DOHH2 (cell line): ENCODE measurements around the gene STXBP5L.

Experiments
- H3F3A ChIP-seq: fragments of 200-600 bp; sonication (generic), shearing (Covaris generic); 2 replicates; pipeline ENCODE4 v1.6.0; 2016; ENCODE audit warnings: antibody characterized with exemption, mild to moderate bottlenecking; ENCODE audit not compliant: control insufficient read depth, insufficient read depth
- H3K27ac ChIP-seq: fragments of 200-600 bp; sonication (generic); 2 replicates; pipeline ENCODE4 v1.5.1; 2014; ENCODE audit warnings: low read depth, mild to moderate bottlenecking, low read length, moderate library complexity
- H3K27me3 ChIP-seq: fragments of 200-600 bp; sonication (generic); 2 replicates; pipeline ENCODE4 v1.6.1; 2014; ENCODE audit warnings: mild to moderate bottlenecking, low read length, mixed read lengths; ENCODE audit not compliant: control insufficient read depth
- H3K36me3 ChIP-seq: fragments of 200-600 bp; sonication (generic); 2 replicates; pipeline ENCODE4 v1.6.1; 2014; ENCODE audit warnings: mild to moderate bottlenecking, low read length, moderate library complexity, mixed read lengths; ENCODE audit not compliant: control insufficient read depth
- H3K4me1 ChIP-seq: fragments of 200-600 bp; sonication (generic); 2 replicates; pipeline ENCODE4 v1.6.1; 2014; ENCODE audit warnings: mild to moderate bottlenecking, low read length, mixed read lengths; ENCODE audit not compliant: control insufficient read depth
- H3K4me2 ChIP-seq: fragments of 200-600 bp; sonication (generic); 2 replicates; pipeline ENCODE4 v1.6.0; 2014; ENCODE audit warnings: mild to moderate bottlenecking, low read length, moderate library complexity
- H3K4me3 ChIP-seq: fragments of 200-600 bp; sonication (generic); 2 replicates; pipeline ENCODE4 v1.5.1; 2014; ENCODE audit warnings: mild to moderate bottlenecking, low read length, mixed read lengths
- H3K79me2 ChIP-seq: fragments of 200-600 bp; sonication (generic); 2 replicates; pipeline ENCODE4 v1.6.1; 2014; ENCODE audit warnings: mild to moderate bottlenecking, low read length, mixed read lengths; ENCODE audit not compliant: control insufficient read depth
- H3K9me2 ChIP-seq: fragments of 200-600 bp; sonication (generic); replicated peaks from 2 replicates; pipeline ENCODE4 v1.6.1; 2014; ENCODE audit warnings: mild to moderate bottlenecking, low read length, mixed read lengths; ENCODE audit not compliant: control insufficient read depth
- H3K9me3 ChIP-seq: fragments of 200-600 bp; sonication (generic); 2 replicates; pipeline ENCODE4 v1.6.1; 2014; ENCODE audit warnings: antibody characterized with exemption, low read length, mixed read lengths; ENCODE audit not compliant: control insufficient read depth, insufficient read depth
- H4K20me1 ChIP-seq: fragments of 200-600 bp; sonication (generic); 2 replicates; pipeline ENCODE4 v1.6.0; 2014; ENCODE audit warnings: low read depth, mild to moderate bottlenecking, antibody characterized with exemption, low read length, moderate library complexity; ENCODE audit not compliant: control insufficient read depth, insufficient read depth
- EZH2phosphoT487 ChIP-seq: fragments of 200-600 bp; sonication (generic); IDR thresholded peaks from 2 replicates; pipeline ENCODE4 v1.6.1; 2017; ENCODE audit warnings: borderline replicate concordance, mild to moderate bottlenecking, antibody characterized with exemption, low read length, moderate library complexity, mixed read lengths
- TF ChIP-seq, protein P1 (sequence below): fragments of 200-600 bp; sonication (generic); IDR thresholded peaks from one replicate; pipeline ENCODE4 v1.5.1; 2014; ENCODE audit warnings: antibody characterized with exemption, mild to moderate bottlenecking, low read depth, low read length; ENCODE audit not compliant: poor library complexity, severe bottlenecking

The STXBP5L gene

DNA sequence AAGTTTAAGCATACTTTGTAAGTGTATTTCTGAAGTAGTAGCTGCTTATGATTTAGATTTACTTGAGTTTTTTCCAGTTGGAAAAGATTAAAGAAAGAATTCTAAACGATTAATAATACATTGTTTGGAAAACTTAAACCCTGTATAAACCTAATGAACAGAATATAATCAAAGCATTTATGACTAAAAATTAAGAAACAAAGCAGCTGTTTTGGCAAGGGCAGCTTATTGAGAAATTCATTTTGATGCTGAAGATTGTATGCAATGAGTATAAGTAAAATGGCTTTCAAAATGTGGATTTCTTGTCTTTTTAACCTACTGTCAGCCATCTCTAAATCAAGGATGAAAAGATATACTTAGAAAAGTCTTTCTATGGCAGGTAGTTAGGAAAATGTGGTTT, 497.6 kb downstream of the STXBP5L start:
- Histone ChIP-seq H3K9me2 (no peaks in the 10 kb centered on the region), H3K4me2 (no peak overlapping the region), H3K9me3 (0 out of 2 replicates have a peak, but pooled peaks cover 3% of the 10 kb centered on the region), H3K79me2 (no peaks in the 10 kb centered on the region), H3K4me3 (no peak overlapping the region), H3K4me1 (no peaks in the 10 kb centered on the region), H4K20me1 (no peaks in the 10 kb centered on the region), H3K36me3 (no peaks in the 10 kb centered on the region), H3F3A (no peaks in the 10 kb centered on the region), H3K27ac (no peak overlapping the region), H3K27me3 (peaks cover 5% of the 10 kb centered on the region; the same call in 1 of the 2 replicates)
- no peak for TF ChIP-seq EZH2phosphoT487
- TF ChIP-seq, protein P1, sequence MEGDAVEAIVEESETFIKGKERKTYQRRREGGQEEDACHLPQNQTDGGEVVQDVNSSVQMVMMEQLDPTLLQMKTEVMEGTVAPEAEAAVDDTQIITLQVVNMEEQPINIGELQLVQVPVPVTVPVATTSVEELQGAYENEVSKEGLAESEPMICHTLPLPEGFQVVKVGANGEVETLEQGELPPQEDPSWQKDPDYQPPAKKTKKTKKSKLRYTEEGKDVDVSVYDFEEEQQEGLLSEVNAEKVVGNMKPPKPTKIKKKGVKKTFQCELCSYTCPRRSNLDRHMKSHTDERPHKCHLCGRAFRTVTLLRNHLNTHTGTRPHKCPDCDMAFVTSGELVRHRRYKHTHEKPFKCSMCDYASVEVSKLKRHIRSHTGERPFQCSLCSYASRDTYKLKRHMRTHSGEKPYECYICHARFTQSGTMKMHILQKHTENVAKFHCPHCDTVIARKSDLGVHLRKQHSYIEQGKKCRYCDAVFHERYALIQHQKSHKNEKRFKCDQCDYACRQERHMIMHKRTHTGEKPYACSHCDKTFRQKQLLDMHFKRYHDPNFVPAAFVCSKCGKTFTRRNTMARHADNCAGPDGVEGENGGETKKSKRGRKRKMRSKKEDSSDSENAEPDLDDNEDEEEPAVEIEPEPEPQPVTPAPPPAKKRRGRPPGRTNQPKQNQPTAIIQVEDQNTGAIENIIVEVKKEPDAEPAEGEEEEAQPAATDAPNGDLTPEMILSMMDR: no peak

DNA sequence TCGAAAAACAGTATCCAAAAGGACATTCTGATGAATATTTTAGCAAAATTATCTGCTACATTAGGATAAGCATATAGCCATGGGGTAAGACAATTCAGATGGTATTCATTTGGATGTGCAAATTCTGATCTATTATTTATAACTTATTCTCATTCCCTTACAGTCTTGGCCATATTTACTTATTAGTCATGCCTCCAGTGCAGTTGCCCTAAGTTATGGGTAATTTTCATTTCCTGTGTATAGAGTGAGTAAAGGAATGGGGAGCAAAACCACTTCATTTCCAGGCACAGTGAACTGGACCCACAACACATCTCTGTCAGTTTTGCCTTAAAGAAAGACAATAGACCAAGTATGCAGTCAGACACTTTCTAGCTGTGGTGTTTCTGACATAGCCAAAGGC, 503.5 kb downstream of the STXBP5L start:
- no peaks in the 10 kb centered on the region for H3K9me3 ChIP-seq
- no peaks in the 10 kb centered on the region for H3K9me2 ChIP-seq
- no peak overlapping the region for H3K4me2 ChIP-seq
- no peaks in the 10 kb centered on the region for H3K4me1 ChIP-seq
- H4K20me1 ChIP-seq: no peaks in the 10 kb centered on the region
- H3K36me3 ChIP-seq: no peaks in the 10 kb centered on the region
- no peaks in the 10 kb centered on the region for H3F3A ChIP-seq
- no peaks in the 10 kb centered on the region for H3K27me3 ChIP-seq
- no peak overlapping the region for H3K27ac ChIP-seq
- H3K79me2 ChIP-seq: no peaks in the 10 kb centered on the region
- no peak overlapping the region for H3K4me3 ChIP-seq
- no peak for TF ChIP-seq EZH2phosphoT487
- TF ChIP-seq, protein P1: no peak

DNA sequence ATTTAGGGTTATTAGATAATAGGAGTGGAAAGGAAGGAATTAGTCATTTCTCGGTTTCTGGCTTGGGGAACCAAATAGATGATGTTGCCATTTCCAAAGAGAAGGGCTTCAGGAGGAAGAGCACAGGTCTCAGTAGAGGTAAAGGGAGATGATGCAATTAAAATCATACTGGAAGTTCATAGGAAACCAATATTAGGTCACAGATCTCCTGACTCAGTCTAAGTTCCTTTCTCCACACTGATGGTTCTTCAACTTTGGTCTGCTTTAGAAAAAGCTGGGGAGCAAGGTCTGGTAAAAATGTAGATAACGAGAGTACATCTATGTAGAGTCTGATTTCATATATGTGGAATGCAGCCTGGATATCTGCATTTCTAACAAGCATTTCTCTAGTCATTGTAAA, 506.9 kb downstream of the STXBP5L start:
- Histone ChIP-seq H3K27ac (no peak overlapping the region), H3K27me3 (no peaks in the 10 kb centered on the region)

More for the DNA sequence above, 506.9 kb downstream of the STXBP5L start:
- H3K9me3 ChIP-seq: no peaks in the 10 kb centered on the region
- no peaks in the 10 kb centered on the region for H3K79me2 ChIP-seq
- TF ChIP-seq, protein P1: no peak
- no peak for TF ChIP-seq EZH2phosphoT487
- H4K20me1 ChIP-seq: no peaks in the 10 kb centered on the region
- no peak overlapping the region for H3K4me3 ChIP-seq
- no peaks in the 10 kb centered on the region for H3K36me3 ChIP-seq
- H3K4me2 ChIP-seq: no peak overlapping the region
- no peaks in the 10 kb centered on the region for H3K9me2 ChIP-seq
- H3F3A ChIP-seq: no peaks in the 10 kb centered on the region
- no peaks in the 10 kb centered on the region for H3K4me1 ChIP-seq
